SK-N-SH treated with all-trans-retinoic acid at 6 μM for 48 hours (cell line): Measurements from ENCODE around the gene CTDNEP1.

Experiments used
- ATAC-seq: fragments of 200-7000 bp; cut with Tn5 transposase; 3 replicates; pipeline ENCODE4 v1.9.1; 2020; ENCODE audit warnings: mild to moderate bottlenecking, moderate library complexity
- ARNTL ChIP-seq: fragments of 450-650 bp; formaldehyde crosslinking; IDR thresholded peaks from 2 replicates; pipeline ENCODE4 v1.5.0; 2020; ENCODE audit warnings: low read depth, mild to moderate bottlenecking, moderate library complexity, borderline replicate concordance
- BACH2 ChIP-seq: fragments of 250-450 bp; sonication (Bioruptor Pico); IDR thresholded peaks from 2 replicates; pipeline ENCODE4 v1.9.0; 2021; ENCODE audit warnings: mild to moderate bottlenecking, borderline replicate concordance
- CREB5 ChIP-seq: fragments of 250-450 bp; sonication (Bioruptor Pico); IDR thresholded peaks from 2 replicates; pipeline ENCODE4 v1.5.1; 2020; ENCODE audit warnings: low read depth, mild to moderate bottlenecking, moderate library complexity
- CSDC2 ChIP-seq: fragments of 250-450 bp; sonication (Bioruptor Pico); IDR thresholded peaks from 2 replicates; pipeline ENCODE4 v1.5.0; 2020; ENCODE audit warnings: mild to moderate bottlenecking, moderate library complexity
- ESRRG ChIP-seq: fragments of 250-450 bp; sonication (Bioruptor Pico); IDR thresholded peaks from 2 replicates; pipeline ENCODE4 v1.6.1; 2021; ENCODE audit warnings: mild to moderate bottlenecking
- GLIS3 ChIP-seq: fragments of 250-450 bp; sonication (Bioruptor Pico); IDR thresholded peaks from 2 replicates; pipeline ENCODE4 v1.5.0; 2020; ENCODE audit warnings: mild to moderate bottlenecking, moderate library complexity
- OSR1 ChIP-seq: fragments of 250-450 bp; sonication (Bioruptor Pico); IDR thresholded peaks from 2 replicates; pipeline ENCODE4 v1.8.0; 2022; ENCODE audit warnings: moderate library complexity, mild to moderate bottlenecking, inconsistent platforms
- POU6F1 ChIP-seq: fragments of 250-450 bp; sonication (Bioruptor Pico); IDR thresholded peaks from 2 replicates; pipeline ENCODE4 v1.8.0; 2021; ENCODE audit warnings: low read depth, mild to moderate bottlenecking, moderate library complexity, borderline replicate concordance
- PPARA ChIP-seq: fragments of 250-450 bp; sonication (Bioruptor Pico); IDR thresholded peaks from 2 replicates; pipeline ENCODE4 v1.5.0; 2020; ENCODE audit warnings: mild to moderate bottlenecking, borderline replicate concordance
- RARB ChIP-seq: fragments of 250-450 bp; sonication (Bioruptor Pico); IDR thresholded peaks from 2 replicates; pipeline ENCODE4 v1.8.0; 2021; ENCODE audit warnings: mild to moderate bottlenecking, moderate library complexity
- SNAI2 ChIP-seq: fragments of 250-450 bp; sonication (Bioruptor Pico); IDR thresholded peaks from 2 replicates; pipeline ENCODE4 v1.5.0; 2020; ENCODE audit warnings: mild to moderate bottlenecking, moderate library complexity
- TCF4 ChIP-seq: fragments of 250-450 bp; sonication (Bioruptor Pico); IDR thresholded peaks from 2 replicates; pipeline ENCODE4 v1.8.0; 2021; ENCODE audit warnings: mild to moderate bottlenecking, moderate library complexity, borderline replicate concordance
- TSHZ2 ChIP-seq: fragments of 250-450 bp; sonication (Bioruptor Pico); IDR thresholded peaks from 2 replicates; pipeline ENCODE4 v1.5.0; 2020; ENCODE audit warnings: mild to moderate bottlenecking, moderate library complexity
- ZC3H10 ChIP-seq: fragments of 250-450 bp; sonication (Bioruptor Pico); IDR thresholded peaks from 2 replicates; pipeline ENCODE4 v1.5.1; 2021; ENCODE audit warnings: mild to moderate bottlenecking, moderate library complexity
- ZFP3 ChIP-seq: fragments of 250-450 bp; sonication (Bioruptor Pico); IDR thresholded peaks from 2 replicates; pipeline ENCODE4 v1.5.0; 2020; ENCODE audit warnings: mild to moderate bottlenecking, moderate library complexity
- ZFP30 ChIP-seq: fragments of 450-650 bp; formaldehyde crosslinking; IDR thresholded peaks from 2 replicates; pipeline ENCODE4 v1.5.0; 2022; ENCODE audit warnings: mild to moderate bottlenecking, moderate library complexity
- ZNF565 ChIP-seq: fragments of 450-650 bp; formaldehyde crosslinking; conservative IDR thresholded peaks from 2 replicates; pipeline ENCODE4 v1.5.0; 2020; ENCODE audit warnings: low read depth, mild to moderate bottlenecking, moderate library complexity
- ZNF70 ChIP-seq: fragments of 450-650 bp; formaldehyde crosslinking; IDR thresholded peaks from 2 replicates; pipeline ENCODE4 v1.5.0; 2020; ENCODE audit warnings: mild to moderate bottlenecking, moderate library complexity
- ZNF8 ChIP-seq: fragments of 450-650 bp; formaldehyde crosslinking; IDR thresholded peaks from 2 replicates; pipeline ENCODE4 v1.5.0; 2020; ENCODE audit warnings: mild to moderate bottlenecking, moderate library complexity
- TF ChIP-seq, protein P1 (sequence below): fragments of 250-450 bp; sonication (Bioruptor Pico); IDR thresholded peaks from 2 replicates; pipeline ENCODE4 v1.8.0; 2020; ENCODE audit warnings: mild to moderate bottlenecking, moderate library complexity, borderline replicate concordance
- TF ChIP-seq, protein P2 (sequence below): fragments of 250-450 bp; sonication (Bioruptor Pico); IDR thresholded peaks from 2 replicates; pipeline ENCODE4 v1.5.1; 2021; ENCODE audit warnings: mild to moderate bottlenecking, moderate library complexity

CTDNEP1 gene

GRCh38 chr17:7241783-7242716 is 9.5 kb downstream of the CTDNEP1 start, which contains the start of gene GABARAP:
GABARAP (minus strand) TSS chr17:7242449; CDS start chr17:7242330, 119 bp downstream.
- peak; percentile 16 for ATAC-seq

DNA sequence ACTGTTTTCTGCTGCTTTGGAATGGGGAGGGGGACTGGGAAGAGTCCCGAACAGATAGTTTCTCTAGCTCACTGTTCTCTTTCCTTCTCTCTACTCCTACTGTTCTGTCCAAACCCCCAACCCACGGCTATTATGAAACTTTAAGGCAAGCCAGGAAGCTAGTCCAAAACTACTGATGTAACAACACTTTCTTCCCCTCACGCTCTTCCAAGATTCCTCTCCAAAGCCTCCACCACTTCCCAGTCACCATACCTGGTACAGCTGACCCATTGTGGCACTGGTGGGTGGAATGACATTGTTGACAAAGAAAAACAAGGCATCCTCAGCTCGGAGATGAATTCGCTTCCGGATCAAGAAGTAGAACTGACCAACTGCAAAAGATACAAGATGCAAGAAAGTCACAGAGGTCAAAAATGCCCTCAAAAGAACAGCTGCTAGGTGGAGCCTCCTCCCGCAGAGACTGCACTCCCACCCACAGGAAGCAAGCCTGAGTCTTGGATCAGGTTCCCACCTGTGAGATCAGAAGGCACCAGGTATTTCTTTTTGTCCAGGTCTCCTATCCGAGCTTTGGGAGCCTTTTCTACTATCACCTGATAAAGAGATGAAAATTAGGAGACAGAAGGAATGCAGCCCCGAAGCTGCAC is 10.3 kb downstream of the CTDNEP1 start:
- TF ChIP-seq RARB (CRISPR knock-in tag) (no peak), ZC3H10 (no peak), OSR1 (CRISPR knock-in tag) (no peak), TCF4 (CRISPR knock-in tag) (no peak), ESRRG (CRISPR knock-in tag) (no peak), ZNF565 (CRISPR knock-in tag) (no peak), ZNF8 (CRISPR knock-in tag) (no peak), ZNF70 (CRISPR knock-in tag) (no peak), GLIS3 (no peak), ZFP3 (CRISPR knock-in tag) (no peak), BACH2 (CRISPR knock-in tag) (no peak), ZFP30 (CRISPR knock-in tag) (no peak), PPARA (no peak), SNAI2 (CRISPR knock-in tag) (no peak), CSDC2 (CRISPR knock-in tag) (no peak), TSHZ2 (CRISPR knock-in tag) (no peak), CREB5 (CRISPR knock-in tag) (no peak), POU6F1 (CRISPR knock-in tag) (no peak)
- TF ChIP-seq, protein P1, sequence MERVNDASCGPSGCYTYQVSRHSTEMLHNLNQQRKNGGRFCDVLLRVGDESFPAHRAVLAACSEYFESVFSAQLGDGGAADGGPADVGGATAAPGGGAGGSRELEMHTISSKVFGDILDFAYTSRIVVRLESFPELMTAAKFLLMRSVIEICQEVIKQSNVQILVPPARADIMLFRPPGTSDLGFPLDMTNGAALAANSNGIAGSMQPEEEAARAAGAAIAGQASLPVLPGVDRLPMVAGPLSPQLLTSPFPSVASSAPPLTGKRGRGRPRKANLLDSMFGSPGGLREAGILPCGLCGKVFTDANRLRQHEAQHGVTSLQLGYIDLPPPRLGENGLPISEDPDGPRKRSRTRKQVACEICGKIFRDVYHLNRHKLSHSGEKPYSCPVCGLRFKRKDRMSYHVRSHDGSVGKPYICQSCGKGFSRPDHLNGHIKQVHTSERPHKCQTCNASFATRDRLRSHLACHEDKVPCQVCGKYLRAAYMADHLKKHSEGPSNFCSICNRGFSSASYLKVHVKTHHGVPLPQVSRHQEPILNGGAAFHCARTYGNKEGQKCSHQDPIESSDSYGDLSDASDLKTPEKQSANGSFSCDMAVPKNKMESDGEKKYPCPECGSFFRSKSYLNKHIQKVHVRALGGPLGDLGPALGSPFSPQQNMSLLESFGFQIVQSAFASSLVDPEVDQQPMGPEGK (CRISPR knock-in tag), result no peak
- TF ChIP-seq, protein P2, sequence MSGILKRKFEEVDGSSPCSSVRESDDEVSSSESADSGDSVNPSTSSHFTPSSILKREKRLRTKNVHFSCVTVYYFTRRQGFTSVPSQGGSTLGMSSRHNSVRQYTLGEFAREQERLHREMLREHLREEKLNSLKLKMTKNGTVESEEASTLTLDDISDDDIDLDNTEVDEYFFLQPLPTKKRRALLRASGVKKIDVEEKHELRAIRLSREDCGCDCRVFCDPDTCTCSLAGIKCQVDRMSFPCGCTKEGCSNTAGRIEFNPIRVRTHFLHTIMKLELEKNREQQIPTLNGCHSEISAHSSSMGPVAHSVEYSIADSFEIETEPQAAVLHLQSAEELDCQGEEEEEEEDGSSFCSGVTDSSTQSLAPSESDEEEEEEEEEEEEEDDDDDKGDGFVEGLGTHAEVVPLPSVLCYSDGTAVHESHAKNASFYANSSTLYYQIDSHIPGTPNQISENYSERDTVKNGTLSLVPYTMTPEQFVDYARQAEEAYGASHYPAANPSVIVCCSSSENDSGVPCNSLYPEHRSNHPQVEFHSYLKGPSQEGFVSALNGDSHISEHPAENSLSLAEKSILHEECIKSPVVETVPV, result no peak
- ATAC-seq, result no peak

More at GRCh38 chr17:7241783-7242716, 9.5 kb downstream of the CTDNEP1 start, which contains the start of gene GABARAP:
- TF ChIP-seq, protein P1 (CRISPR knock-in tag), result peak; percentile 85; the same call in 1 of the 2 replicates
- TF ChIP-seq ARNTL (CRISPR knock-in tag) (no peak), TCF4 (CRISPR knock-in tag) (no peak), CSDC2 (CRISPR knock-in tag) (0 out of 2 replicates have a peak, but pooled peaks have one; percentile 54)
